SK-N-SH (cell line): ENCODE measurements around the gene HNF1A. TPM values are rescaled to one million over a fixed set of nuclear protein-coding genes. Genes with fewer than 3 reads are reported as not detected.

Experiments used
- CTCF ChIA-PET: fragments of 300-600, 350-600 bp; formaldehyde crosslinking; extraction: SDS; loops from one replicate; lab custom pipeline; 2021; lab: Yijun Ruan, JAX
- POLR2A ChIA-PET: fragments of 350-600 bp; sonication (Branson Sonifier 250); formaldehyde crosslinking; extraction: SDS; loops from one replicate; lab custom pipeline; 2020; ENCODE audit warnings: antibody characterized with exemption, inconsistent platforms; lab: Yijun Ruan, JAX
- DNase-seq: peaks from one replicate; pipeline ENCODE4 v3.0.0; 2012
- H2AFZ ChIP-seq: fragments of 200-600 bp; sonication (generic); 2 replicates; pipeline ENCODE4 v1.8.1; 2016; ENCODE audit warnings: antibody characterized with exemption, mild to moderate bottlenecking, low read depth
- H3F3A ChIP-seq: fragments of 200-600 bp; sonication (generic); replicated peaks from 2 replicates; pipeline ENCODE3; 2016; ENCODE audit warnings: antibody characterized with exemption, mild to moderate bottlenecking; ENCODE audit not compliant: insufficient read depth
- H3K27ac ChIP-seq, 2 experiments: fragments of 200-500 bp in 1 of 2; fragments of 200-600 bp in 1 of 2; sonication (Bioruptor generic) in 1 of 2; sonication (generic), shearing (Covaris generic) in 1 of 2; 2 replicates each; pipeline versions ENCODE4 v1.5.1 to v1.6.1; 2014 to 2016; ENCODE audit warnings: low read depth in 2 of 2, inconsistent platforms in 1 of 2, low read length in 1 of 2, mild to moderate bottlenecking in 1 of 2, mixed read lengths in 1 of 2
- H3K27me3 ChIP-seq: fragments of 200-600 bp; sonication (generic), shearing (Covaris generic); 2 replicates; pipeline ENCODE4 v1.6.1; 2016; ENCODE audit warnings: mixed run types; ENCODE audit not compliant: insufficient read depth
- H3K36me3 ChIP-seq, 2 experiments: fragments of 200-500 bp in 1 of 2; fragments of 200-600 bp in 1 of 2; sonication (Bioruptor generic) in 1 of 2; sonication (generic) in 1 of 2; replicated peaks in 1 of 2; 2 replicates each; pipeline versions ENCODE3 to v1.5.1; 2014 to 2016; ENCODE audit warnings: low read length in 1 of 2, mild to moderate bottlenecking in 1 of 2; ENCODE audit not compliant: insufficient read depth in 2 of 2, control insufficient read depth in 1 of 2
- H3K4me1 ChIP-seq, 2 experiments: fragments of 200-500 bp in 1 of 2; fragments of 200-600 bp in 1 of 2; sonication (Bioruptor generic) in 1 of 2; sonication (generic), shearing (Covaris generic) in 1 of 2; 2 replicates each; pipeline versions ENCODE4 v1.5.1 to v1.6.1; 2014 to 2016; ENCODE audit warnings: low read depth in 1 of 2, low read length in 1 of 2, mixed run types in 1 of 2; ENCODE audit not compliant: insufficient read depth in 2 of 2, control insufficient read depth in 1 of 2
- H3K4me2 ChIP-seq: fragments of 200-600 bp; sonication (generic), shearing (Covaris generic); 2 replicates; pipeline ENCODE4 v1.6.1; 2017; ENCODE audit warnings: mixed run types
- H3K4me3 ChIP-seq, 2 experiments: fragments of 200-500 bp in 1 of 2; fragments of 200-600 bp in 1 of 2; sonication (Bioruptor generic) in 1 of 2; sonication (generic), shearing (Covaris generic) in 1 of 2; 2 replicates each; pipeline versions ENCODE4 v1.5.1 to v1.8.1; 2014 to 2016; ENCODE audit warnings: low read depth in 2 of 2, inconsistent platforms in 1 of 2, low read length in 1 of 2, mild to moderate bottlenecking in 1 of 2, mixed read lengths in 1 of 2, moderate library complexity in 1 of 2
- H3K79me2 ChIP-seq: fragments of 200-600 bp; sonication (generic); 2 replicates; pipeline ENCODE4 v1.8.1; 2017; ENCODE audit warnings: mild to moderate bottlenecking; ENCODE audit not compliant: insufficient read depth
- H3K9ac ChIP-seq: fragments of 200-600 bp; sonication (generic); 2 replicates; pipeline ENCODE4 v1.6.1; 2017; ENCODE audit warnings: mixed run types
- H3K9me2 ChIP-seq: fragments of 200-600 bp; sonication (generic); 2 replicates; pipeline ENCODE4 v1.6.1; 2017; ENCODE audit warnings: mixed run types
- H3K9me3 ChIP-seq: fragments of 200-600 bp; sonication (generic); 2 replicates; pipeline ENCODE4 v1.6.1; 2017; ENCODE audit warnings: mixed run types, mild to moderate bottlenecking, moderate library complexity
- H4K20me1 ChIP-seq: fragments of 200-600 bp; sonication (generic); 2 replicates; pipeline ENCODE4 v1.6.1; 2017; ENCODE audit warnings: mild to moderate bottlenecking, mixed run types; ENCODE audit not compliant: insufficient read depth
- CHD2 ChIP-seq: fragments of 150-350 bp; IDR thresholded peaks from 2 replicates; pipeline ENCODE4 v1.6.1; 2018; ENCODE audit warnings: low read length; ENCODE audit not compliant: partially characterized antibody
- ELF1 ChIP-seq: IDR thresholded peaks from 2 replicates; pipeline ENCODE4 v1.4.0; 2012
- EZH2phosphoT487 ChIP-seq: fragments of 200-600 bp; sonication (generic); IDR thresholded peaks from 2 replicates; pipeline ENCODE4 v1.6.1; 2017; ENCODE audit warnings: low read depth, mixed run types, mild to moderate bottlenecking, antibody characterized with exemption, moderate library complexity, borderline replicate concordance
- FOSL2 ChIP-seq: IDR thresholded peaks from 2 replicates; pipeline ENCODE4 v1.4.0; 2012; ENCODE audit warnings: low read depth, mild to moderate bottlenecking, moderate library complexity, borderline replicate concordance
- GABPA ChIP-seq: IDR thresholded peaks from 2 replicates; pipeline ENCODE4 v1.4.0; 2012; ENCODE audit warnings: low read depth, mild to moderate bottlenecking
- JUND ChIP-seq: IDR thresholded peaks from 2 replicates; pipeline ENCODE4 v1.4.0; 2012
- MEF2A ChIP-seq: IDR thresholded peaks from 2 replicates; pipeline ENCODE4 v1.4.0; 2012; ENCODE audit warnings: low read depth, borderline replicate concordance
- NFIC ChIP-seq: IDR thresholded peaks from 2 replicates; pipeline ENCODE4 v1.4.0; 2012; ENCODE audit warnings: borderline replicate concordance
- NRF1 ChIP-seq: IDR thresholded peaks from 2 replicates; pipeline ENCODE4 v1.6.1; 2012; ENCODE audit warnings: low read depth, mild to moderate bottlenecking, low read length
- RCOR1 ChIP-seq: fragments of 150-350 bp; IDR thresholded peaks from 2 replicates; pipeline ENCODE4 v1.6.1; 2017; ENCODE audit warnings: antibody characterized with exemption, low read length
- RFX5 ChIP-seq: IDR thresholded peaks from 2 replicates; pipeline ENCODE4 v1.6.1; 2012; ENCODE audit warnings: mild to moderate bottlenecking, improper control_type of control experiment, low read length
- SIN3A ChIP-seq: IDR thresholded peaks from 2 replicates; pipeline ENCODE4 v1.6.1; 2012; ENCODE audit warnings: low read depth, mild to moderate bottlenecking, low read length, moderate library complexity, borderline replicate concordance
- SMC3 ChIP-seq: IDR thresholded peaks from 2 replicates; pipeline ENCODE4 v1.6.1; 2012; ENCODE audit warnings: low read depth, low read length, improper control_type of control experiment
- TCF12 ChIP-seq: IDR thresholded peaks from 2 replicates; pipeline ENCODE4 v1.4.0; 2012
- YY1 ChIP-seq: IDR thresholded peaks from 2 replicates; pipeline ENCODE4 v1.4.0; 2012; ENCODE audit warnings: low read depth, mild to moderate bottlenecking
- WGBS: methylation state at CpG from one replicate; pipeline ENCODE4 v1.1.6; 2017; ENCODE audit warnings: low lambda C conversion rate; 5-methylcytosine and 5-hydroxymethylcytosine counted together
- polyA plus RNA-seq, 3 experiments: library from polyadenylated mRNA; depleted of rRNA; stranded (reverse); fragments of >200 nt; gene quantifications; 2 replicates each; pipeline ENCODE4 v1.2.3, GENCODE V29; 2012
- TF ChIP-seq, protein P1 (sequence below): IDR thresholded peaks from 2 replicates; pipeline ENCODE4 v1.4.0; 2012; ENCODE audit warnings: low read depth, borderline replicate concordance
- TF ChIP-seq, protein P2 (sequence below): IDR thresholded peaks from 2 replicates; pipeline ENCODE4 v1.4.0; 2012; ENCODE audit warnings: low read depth, borderline replicate concordance
- TF ChIP-seq, protein P3 (sequence below): fragments of 150-350 bp; IDR thresholded peaks from 2 replicates; pipeline ENCODE4 v1.6.1; 2017; ENCODE audit warnings: antibody characterized with exemption, low read length, low read depth, borderline replicate concordance
- TF ChIP-seq, protein P4 (sequence below): IDR thresholded peaks from 2 replicates; pipeline ENCODE4 v1.6.1; 2012; ENCODE audit warnings: mild to moderate bottlenecking, low read depth, low read length, moderate library complexity

Gene HNF1A
- polyA plus RNA-seq, 1 of the 3 experiments (the other 2 are of a cell fraction) = not detected

DNA sequence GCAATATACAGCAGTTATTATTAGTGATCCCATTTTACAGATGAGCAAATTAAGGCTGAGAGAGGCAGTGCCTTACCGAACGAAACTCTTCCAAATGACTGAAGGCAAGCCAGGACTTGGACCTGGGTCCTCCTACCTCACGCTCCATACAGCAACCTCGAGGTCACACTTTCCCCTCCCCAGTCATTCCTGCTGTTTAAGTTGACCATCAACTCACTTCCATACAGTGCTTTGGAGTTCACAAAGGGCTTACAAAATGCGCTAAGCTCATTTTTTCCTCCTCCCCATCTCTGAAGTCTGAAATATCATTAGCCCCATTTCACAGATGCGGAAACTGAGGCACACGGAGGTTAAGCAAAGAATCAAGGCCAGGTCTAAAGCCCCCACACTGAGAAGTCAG, 4.3 kb downstream of the HNF1A start:
- ChIA-PET CTCF (interaction anchor here (1.3 to 3.3 kb wide), 5 partner anchors 10 to 399 kb away, joined by 3 to 17 read pairs (median 5); no protein-coding TSS in a partner anchor), POLR2A (no interaction called here)
- Histone ChIP-seq H3K9ac (no peak overlapping the region), H3K79me2 (no peaks in the 10 kb centered on the region), H3F3A (no peaks in the 10 kb centered on the region), H3K4me1 (peaks cover 0 to 5% of the 10 kb centered on the region in 2 experiments; a peak in 1 of 4 replicates), H3K27me3 (no peaks in the 10 kb centered on the region), H3K27ac (no peak overlapping the region), H4K20me1 (no peaks in the 10 kb centered on the region), H3K4me2 (no peak overlapping the region), H3K9me2 (no peaks in the 10 kb centered on the region), H3K9me3 (no peaks in the 10 kb centered on the region), H2AFZ (no peak overlapping the region), H3K4me3 (no peak overlapping the region), H3K36me3 (no peaks in the 10 kb centered on the region)
- no peak for DNase-seq
- WGBS = 77% methylated on average over 7 of the region's 7 CpGs
- TF ChIP-seq RFX5 (no peak), NFIC (no peak), MEF2A (no peak), SMC3 (no peak), CHD2 (no peak), GABPA (no peak), NRF1 (no peak), SIN3A (no peak), TCF12 (no peak), RCOR1 (no peak), YY1 (no peak), EZH2phosphoT487 (no peak)
- TF ChIP-seq, protein P1, sequence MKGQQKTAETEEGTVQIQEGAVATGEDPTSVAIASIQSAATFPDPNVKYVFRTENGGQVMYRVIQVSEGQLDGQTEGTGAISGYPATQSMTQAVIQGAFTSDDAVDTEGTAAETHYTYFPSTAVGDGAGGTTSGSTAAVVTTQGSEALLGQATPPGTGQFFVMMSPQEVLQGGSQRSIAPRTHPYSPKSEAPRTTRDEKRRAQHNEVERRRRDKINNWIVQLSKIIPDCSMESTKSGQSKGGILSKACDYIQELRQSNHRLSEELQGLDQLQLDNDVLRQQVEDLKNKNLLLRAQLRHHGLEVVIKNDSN = no peak
- TF ChIP-seq, protein P2, sequence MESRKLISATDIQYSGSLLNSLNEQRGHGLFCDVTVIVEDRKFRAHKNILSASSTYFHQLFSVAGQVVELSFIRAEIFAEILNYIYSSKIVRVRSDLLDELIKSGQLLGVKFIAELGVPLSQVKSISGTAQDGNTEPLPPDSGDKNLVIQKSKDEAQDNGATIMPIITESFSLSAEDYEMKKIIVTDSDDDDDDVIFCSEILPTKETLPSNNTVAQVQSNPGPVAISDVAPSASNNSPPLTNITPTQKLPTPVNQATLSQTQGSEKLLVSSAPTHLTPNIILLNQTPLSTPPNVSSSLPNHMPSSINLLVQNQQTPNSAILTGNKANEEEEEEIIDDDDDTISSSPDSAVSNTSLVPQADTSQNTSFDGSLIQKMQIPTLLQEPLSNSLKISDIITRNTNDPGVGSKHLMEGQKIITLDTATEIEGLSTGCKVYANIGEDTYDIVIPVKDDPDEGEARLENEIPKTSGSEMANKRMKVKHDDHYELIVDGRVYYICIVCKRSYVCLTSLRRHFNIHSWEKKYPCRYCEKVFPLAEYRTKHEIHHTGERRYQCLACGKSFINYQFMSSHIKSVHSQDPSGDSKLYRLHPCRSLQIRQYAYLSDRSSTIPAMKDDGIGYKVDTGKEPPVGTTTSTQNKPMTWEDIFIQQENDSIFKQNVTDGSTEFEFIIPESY = no peak
- TF ChIP-seq, protein P3, sequence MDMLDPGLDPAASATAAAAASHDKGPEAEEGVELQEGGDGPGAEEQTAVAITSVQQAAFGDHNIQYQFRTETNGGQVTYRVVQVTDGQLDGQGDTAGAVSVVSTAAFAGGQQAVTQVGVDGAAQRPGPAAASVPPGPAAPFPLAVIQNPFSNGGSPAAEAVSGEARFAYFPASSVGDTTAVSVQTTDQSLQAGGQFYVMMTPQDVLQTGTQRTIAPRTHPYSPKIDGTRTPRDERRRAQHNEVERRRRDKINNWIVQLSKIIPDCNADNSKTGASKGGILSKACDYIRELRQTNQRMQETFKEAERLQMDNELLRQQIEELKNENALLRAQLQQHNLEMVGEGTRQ = no peak

DNA sequence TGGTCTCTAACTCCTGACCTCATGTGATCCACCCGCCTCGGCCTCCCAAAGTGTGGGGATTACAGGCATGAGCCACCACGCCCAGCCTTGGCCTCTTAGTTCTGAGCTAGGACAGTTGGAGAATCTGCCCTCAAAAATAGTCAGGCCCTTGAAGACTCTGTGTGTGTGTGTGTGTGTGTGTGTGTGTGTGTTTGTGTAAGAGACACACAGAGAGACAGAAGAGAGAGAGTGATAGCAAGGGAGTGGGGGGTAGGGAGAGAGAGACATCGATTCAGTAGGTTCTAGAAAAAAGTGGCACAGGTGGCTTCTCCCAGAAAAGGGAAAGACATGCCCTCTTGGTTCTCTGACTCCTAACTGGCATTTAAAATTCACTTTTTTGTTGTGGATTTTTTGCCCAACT, 5.4 kb downstream of the HNF1A start:
- Histone ChIP-seq H3K9me3 (no peaks in the 10 kb centered on the region), H3K9ac (no peak overlapping the region), H3K4me3 (no peak overlapping the region), H4K20me1 (no peaks in the 10 kb centered on the region), H3K4me2 (no peak overlapping the region), H3K36me3 (no peaks in the 10 kb centered on the region), H3K79me2 (no peaks in the 10 kb centered on the region), H3K4me1 (peaks cover 0 to 5% of the 10 kb centered on the region in 2 experiments; a peak in 1 of 4 replicates), H3K9me2 (no peaks in the 10 kb centered on the region), H3K27me3 (no peaks in the 10 kb centered on the region), H2AFZ (no peak overlapping the region), H3F3A (no peaks in the 10 kb centered on the region), H3K27ac (no peak overlapping the region)
- no peak for DNase-seq
- CTCF ChIA-PET = interaction anchor here (0.7 to 3.3 kb wide), 7 partner anchors 11 to 400 kb away, joined by 3 to 17 read pairs (median 4); no protein-coding TSS in a partner anchor
- TF ChIP-seq SMC3 = no peak
- TF ChIP-seq ELF1 = no peak
- TF ChIP-seq, protein P4, sequence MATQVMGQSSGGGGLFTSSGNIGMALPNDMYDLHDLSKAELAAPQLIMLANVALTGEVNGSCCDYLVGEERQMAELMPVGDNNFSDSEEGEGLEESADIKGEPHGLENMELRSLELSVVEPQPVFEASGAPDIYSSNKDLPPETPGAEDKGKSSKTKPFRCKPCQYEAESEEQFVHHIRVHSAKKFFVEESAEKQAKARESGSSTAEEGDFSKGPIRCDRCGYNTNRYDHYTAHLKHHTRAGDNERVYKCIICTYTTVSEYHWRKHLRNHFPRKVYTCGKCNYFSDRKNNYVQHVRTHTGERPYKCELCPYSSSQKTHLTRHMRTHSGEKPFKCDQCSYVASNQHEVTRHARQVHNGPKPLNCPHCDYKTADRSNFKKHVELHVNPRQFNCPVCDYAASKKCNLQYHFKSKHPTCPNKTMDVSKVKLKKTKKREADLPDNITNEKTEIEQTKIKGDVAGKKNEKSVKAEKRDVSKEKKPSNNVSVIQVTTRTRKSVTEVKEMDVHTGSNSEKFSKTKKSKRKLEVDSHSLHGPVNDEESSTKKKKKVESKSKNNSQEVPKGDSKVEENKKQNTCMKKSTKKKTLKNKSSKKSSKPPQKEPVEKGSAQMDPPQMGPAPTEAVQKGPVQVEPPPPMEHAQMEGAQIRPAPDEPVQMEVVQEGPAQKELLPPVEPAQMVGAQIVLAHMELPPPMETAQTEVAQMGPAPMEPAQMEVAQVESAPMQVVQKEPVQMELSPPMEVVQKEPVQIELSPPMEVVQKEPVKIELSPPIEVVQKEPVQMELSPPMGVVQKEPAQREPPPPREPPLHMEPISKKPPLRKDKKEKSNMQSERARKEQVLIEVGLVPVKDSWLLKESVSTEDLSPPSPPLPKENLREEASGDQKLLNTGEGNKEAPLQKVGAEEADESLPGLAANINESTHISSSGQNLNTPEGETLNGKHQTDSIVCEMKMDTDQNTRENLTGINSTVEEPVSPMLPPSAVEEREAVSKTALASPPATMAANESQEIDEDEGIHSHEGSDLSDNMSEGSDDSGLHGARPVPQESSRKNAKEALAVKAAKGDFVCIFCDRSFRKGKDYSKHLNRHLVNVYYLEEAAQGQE = no peak
- no peak for TF ChIP-seq JUND
- TF ChIP-seq YY1 = no peak
- no peak for TF ChIP-seq RFX5
- no peak for TF ChIP-seq FOSL2
- POLR2A ChIA-PET = no interaction called here
- WGBS = 80% methylated on average over 4 of the region's 4 CpGs
